CD4-positive, alpha-beta T cell treated with Interleukin-4 for 1 hour (primary cell): ENCODE data around the gene TTC28.

Experiments used
- DNase-seq, 2 donors: peaks; one replicate each; pipeline ENCODE4 v3.0.0-alpha.2; 2020 to 2022

TTC28 gene

GRCh38 chr22:27976586-27976985 lies 703.1 kb downstream of the TTC28 start:
- DNase-seq = no peak

GRCh38 chr22:27975381-27976013 lies 704.1 kb downstream of the TTC28 start:
- DNase-seq = no peak

GRCh38 chr22:27973846-27974245 lies 705.8 kb downstream of the TTC28 start:
- DNase-seq = no peak

- no peak for DNase-seq
Observed at GRCh38 chr22:27972732-27973698, 706.6 kb downstream of the TTC28 start.

GRCh38 chr22:27971926-27972325 lies 707.7 kb downstream of the TTC28 start:
- no peak for DNase-seq

GRCh38 chr22:27970596-27971220 lies 708.9 kb downstream of the TTC28 start:
- DNase-seq = no peak

- DNase-seq = no peak
Observed at GRCh38 chr22:27966168-27967064, 713.2 kb downstream of the TTC28 start.

- no peak for DNase-seq
Observed at GRCh38 chr22:27962268-27963044, 717.2 kb downstream of the TTC28 start.

- no peak for DNase-seq
Observed at GRCh38 chr22:27961680-27962079, 718.0 kb downstream of the TTC28 start.

GRCh38 chr22:27961182-27961581 lies 718.5 kb downstream of the TTC28 start:
- no peak for DNase-seq

GRCh38 chr22:27959335-27960090 lies 720.1 kb downstream of the TTC28 start:
- no peak for DNase-seq

GRCh38 chr22:27952779-27953178 lies 726.9 kb downstream of the TTC28 start:
- DNase-seq = no peak

GRCh38 chr22:27952091-27952490 lies 727.5 kb downstream of the TTC28 start:
- no peak for DNase-seq

GRCh38 chr22:27949421-27949820 lies 730.2 kb downstream of the TTC28 start:
- DNase-seq = no peak

GRCh38 chr22:27948569-27948968 lies 731.1 kb downstream of the TTC28 start:
- DNase-seq = no peak

- DNase-seq = no peak
Observed at GRCh38 chr22:27947448-27947847, 732.2 kb downstream of the TTC28 start.

GRCh38 chr22:27941143-27941542 lies 738.5 kb downstream of the TTC28 start:
- DNase-seq = no peak

GRCh38 chr22:27937453-27937852 lies 742.2 kb downstream of the TTC28 start:
- no peak for DNase-seq

GRCh38 chr22:27935897-27936296 lies 743.7 kb downstream of the TTC28 start:
- no peak for DNase-seq

GRCh38 chr22:27934069-27934468 lies 745.6 kb downstream of the TTC28 start:
- no peak for DNase-seq
